ENCODE results near the gene IFIT2.
"Not testable (repeated sequence)": the region's sequence is repeated elsewhere in the genome, so short reads cannot be mapped to it uniquely, and the experiment has no call there.

Gene IFIT2

GRCh38 chr10:89348481-89348880 is 46.6 kb downstream of the IFIT2 start:
- DNase-seq (ENCODE audit: low read depth): no peak
- no peak overlapping the region for H3K4me3 ChIP-seq (ENCODE audit: low read length)
- TF ChIP-seq CTCF (IDR thresholded peaks at IDR 0.05; ENCODE audit: insufficient read depth, low read depth, low read length, missing control alignments): no peak

GRCh38 chr10:89348975-89349374 is 47.1 kb downstream of the IFIT2 start:
- H3K4me3 ChIP-seq (ENCODE audit: low read length): no peak overlapping the region
- DNase-seq (ENCODE audit: low read depth): no peak
- no peak for TF ChIP-seq CTCF (IDR thresholded peaks at IDR 0.05; ENCODE audit: insufficient read depth, low read depth, low read length, missing control alignments)

- not testable (repeated sequence) for DNase-seq (ENCODE audit: low read depth); H3K4me3 ChIP-seq (ENCODE audit: low read length)
Measured at GRCh38 chr10:89350631-89351315, 48.9 kb downstream of the IFIT2 start.

- DNase-seq (ENCODE audit: low read depth): peak; percentile 26
- TF ChIP-seq CTCF (IDR thresholded peaks at IDR 0.05; ENCODE audit: insufficient read depth, low read depth, low read length, missing control alignments): no peak
- no peak overlapping the region for H3K4me3 ChIP-seq (ENCODE audit: low read length)
Measured at GRCh38 chr10:89351412-89351779, 49.5 kb downstream of the IFIT2 start.

- no peak for TF ChIP-seq CTCF (IDR thresholded peaks at IDR 0.05; ENCODE audit: insufficient read depth, low read depth, low read length, missing control alignments)
- peak; percentile 87 for DNase-seq (ENCODE audit: low read depth)
- H3K4me3 ChIP-seq (ENCODE audit: low read length): no peak overlapping the region
Measured at GRCh38 chr10:89351780-89352597, 50.1 kb downstream of the IFIT2 start.

- no peak for DNase-seq (ENCODE audit: low read depth)
- no peak overlapping the region for H3K4me3 ChIP-seq (ENCODE audit: low read length)
- TF ChIP-seq CTCF (IDR thresholded peaks at IDR 0.05; ENCODE audit: insufficient read depth, low read depth, low read length, missing control alignments): no peak
Measured at GRCh38 chr10:89352802-89353201, 51.0 kb downstream of the IFIT2 start.

GRCh38 chr10:89355394-89355931 is 53.6 kb downstream of the IFIT2 start:
- H3K4me3 ChIP-seq (ENCODE audit: low read length): no peak overlapping the region
- TF ChIP-seq CTCF (IDR thresholded peaks at IDR 0.05; ENCODE audit: insufficient read depth, low read depth, low read length, missing control alignments): no peak
- peak; percentile 31 for DNase-seq (ENCODE audit: low read depth)
